Heart left ventricle (tissue), 13 donors: ENCODE results near the gene MYCBP2.

Experiments used
- POLR2A ChIP-seq, 2 donors: fragments of 450-650 bp; IDR thresholded peaks; one replicate each; pipeline ENCODE4 v1.6.1; 2017; ENCODE audit warnings: antibody characterized with exemption in 2 of 2, mild to moderate bottlenecking in 2 of 2, moderate library complexity in 2 of 2
- TF ChIP-seq, protein P1 (sequence below), 12 donors: fragments of 200-600 bp; sonication (generic) in 4 of 12; IDR thresholded peaks; one replicate each; pipeline versions ENCODE4 v1.5.0 to v1.8.0; 2018 to 2022; ENCODE audit warnings: antibody characterized with exemption in 12 of 12, mild to moderate bottlenecking in 5 of 12
- donor health status: ischemic (EF 13 %, LVEDD 7.1; RV severe dilation, severe dysfunction).
- donor health status: DM: no; HTN: yes; CAD: no.
- donor health status: DM: no; HTN: no; CAD: no.
- donor health status: ischemic (EF 25% LVEDD 6.9; RV normal size, moderate dysfunction).
- donor health status: ischemic (EF 25% LVEDD 5.7; RV mildly dilated, moderate dysfunction).
- donor health status: ischemic (EF 35%, LVEDD 5.7; RV mildly dilated, moderate dysfunction).
- donor health status: nonischemic (EF 11% LVEDD 7.7; RV severe dilation, severe dysfunction).
- donor health status: DM: yes; HTN: yes; CAD: no.
- donor health status: PGD.
- donor health status: ischemic (EF 29% LVEDD 5.4; RV normal size, mild dysfunction).
- donor health status: nonischemic (EF 23%, LVEDD 6.1; RV moderate dilation, normal function).

GRCh38 chr13:77094773-77095172 is 232.1 kb downstream of the MYCBP2 start:
- TF ChIP-seq, protein P1, sequence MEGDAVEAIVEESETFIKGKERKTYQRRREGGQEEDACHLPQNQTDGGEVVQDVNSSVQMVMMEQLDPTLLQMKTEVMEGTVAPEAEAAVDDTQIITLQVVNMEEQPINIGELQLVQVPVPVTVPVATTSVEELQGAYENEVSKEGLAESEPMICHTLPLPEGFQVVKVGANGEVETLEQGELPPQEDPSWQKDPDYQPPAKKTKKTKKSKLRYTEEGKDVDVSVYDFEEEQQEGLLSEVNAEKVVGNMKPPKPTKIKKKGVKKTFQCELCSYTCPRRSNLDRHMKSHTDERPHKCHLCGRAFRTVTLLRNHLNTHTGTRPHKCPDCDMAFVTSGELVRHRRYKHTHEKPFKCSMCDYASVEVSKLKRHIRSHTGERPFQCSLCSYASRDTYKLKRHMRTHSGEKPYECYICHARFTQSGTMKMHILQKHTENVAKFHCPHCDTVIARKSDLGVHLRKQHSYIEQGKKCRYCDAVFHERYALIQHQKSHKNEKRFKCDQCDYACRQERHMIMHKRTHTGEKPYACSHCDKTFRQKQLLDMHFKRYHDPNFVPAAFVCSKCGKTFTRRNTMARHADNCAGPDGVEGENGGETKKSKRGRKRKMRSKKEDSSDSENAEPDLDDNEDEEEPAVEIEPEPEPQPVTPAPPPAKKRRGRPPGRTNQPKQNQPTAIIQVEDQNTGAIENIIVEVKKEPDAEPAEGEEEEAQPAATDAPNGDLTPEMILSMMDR (IDR thresholded peaks at IDR 0.05): no peak
- TF ChIP-seq POLR2A (IDR thresholded peaks at IDR 0.05): no peak
